Tibial nerve (tissue), 4 donors: ENCODE results near the gene CCDC40. TPM values are rescaled to one million over a fixed set of nuclear protein-coding genes. Genes with fewer than 3 reads are reported as not detected.

Experiments used
- DNase-seq, 2 donors: peaks; one replicate each; pipeline ENCODE4 v3.0.0-alpha.2; 2019; ENCODE audit warnings: low spot score in 2 of 2
- H3K27ac ChIP-seq, 4 donors: fragments of 200-600 bp; sonication (generic) in 3 of 4; one replicate each; pipeline ENCODE4 v1.5.1; 2017 to 2019; ENCODE audit warnings: mild to moderate bottlenecking in 1 of 4
- H3K27me3 ChIP-seq, 2 donors: fragments of 200-600 bp; sonication (generic) in 1 of 2; one replicate each; pipeline versions ENCODE4 v1.5.1 to v1.6.0; 2017 to 2019
- H3K36me3 ChIP-seq, 3 donors: fragments of 200-600 bp; sonication (generic); one replicate each; pipeline ENCODE4 v1.5.1; 2018 to 2019
- H3K4me1 ChIP-seq, 4 donors: fragments of 200-600 bp; sonication (generic) in 3 of 4; one replicate each; pipeline ENCODE4 v1.5.1; 2017 to 2019
- H3K4me3 ChIP-seq, 4 donors: fragments of 200-600 bp; sonication (generic) in 3 of 4; one replicate each; pipeline ENCODE4 v1.5.1; 2017 to 2019; ENCODE audit warnings: mild to moderate bottlenecking in 1 of 4, moderate library complexity in 1 of 4
- H3K9me3 ChIP-seq, 4 donors: fragments of 200-600 bp; sonication (generic) in 3 of 4; one replicate each; pipeline ENCODE4 v1.5.1; 2017 to 2019
- CTCF ChIP-seq, 5 experiments: fragments of 200-600 bp in 3 of 5; fragments of 450-650 bp in 2 of 5; sonication (generic) in 3 of 5; IDR thresholded peaks; one replicate each; pipeline ENCODE4 v1.5.1; 2016 to 2019; ENCODE audit warnings: antibody characterized with exemption in 5 of 5, mild to moderate bottlenecking in 3 of 5, moderate library complexity in 2 of 5
- EP300 ChIP-seq, 2 donors: sonication (generic); formaldehyde crosslinking; IDR thresholded peaks; one replicate each; pipeline ENCODE4 v1.6.1; 2017; ENCODE audit warnings: antibody characterized with exemption in 2 of 2, mild to moderate bottlenecking in 1 of 2
- POLR2A ChIP-seq, 2 donors: fragments of 450-650 bp; IDR thresholded peaks; one replicate each; pipeline ENCODE4 v1.6.1; 2017; ENCODE audit warnings: antibody characterized with exemption in 2 of 2, mild to moderate bottlenecking in 2 of 2, moderate library complexity in 2 of 2
- WGBS, 2 donors: methylation state at CpG; one replicate each; pipeline ENCODE4 v1.1.5; 2018; 5-methylcytosine and 5-hydroxymethylcytosine counted together
- total RNA-seq, 4 donors: library from RNA; depleted of rRNA; stranded (reverse); fragments of >200 nt; gene quantifications; one replicate each; pipeline ENCODE4 v1.1.0, GENCODE V29; 2016

Gene CCDC40
- total RNA-seq, 4 donors from 2014 or later = 7.1 to 13.8 (median 12.0) TPM

GRCh38 chr17:80083136-80083661, 46.8 kb downstream of the CCDC40 start:
- no peaks in the 10 kb centered on the region for H3K27me3 ChIP-seq
- no peak for DNase-seq
- WGBS, 2 donors = 80 to 82% methylated on average over 12 to 13 of the region's 13 CpGs
- H3K27ac ChIP-seq = no peak overlapping the region
- no peaks in the 10 kb centered on the region for H3K9me3 ChIP-seq
- TF ChIP-seq EP300 (IDR thresholded peaks at IDR 0.05) (no peak), POLR2A (IDR thresholded peaks at IDR 0.05) (no peak), CTCF (IDR thresholded peaks at IDR 0.05) (no peak)
- H3K36me3 ChIP-seq = no peaks in the 10 kb centered on the region
- peaks cover 0 to 11% (median 3%) of the 10 kb centered on the region in 4 donors for H3K4me1 ChIP-seq
- no peak overlapping the region for H3K4me3 ChIP-seq

GRCh38 chr17:80084773-80085172, 48.3 kb downstream of the CCDC40 start:
- Histone ChIP-seq H3K9me3 (no peaks in the 10 kb centered on the region), H3K4me1 (peaks cover 0 to 11% (median 3%) of the 10 kb centered on the region in 4 donors), H3K36me3 (peaks cover 0 to 4% (median 0%) of the 10 kb centered on the region in 3 donors), H3K27me3 (no peaks in the 10 kb centered on the region), H3K27ac (no peak overlapping the region), H3K4me3 (no peak overlapping the region)
- DNase-seq = no peak
- no peak for TF ChIP-seq POLR2A (IDR thresholded peaks at IDR 0.05)
- no peak for TF ChIP-seq EP300 (IDR thresholded peaks at IDR 0.05)
- TF ChIP-seq CTCF (IDR thresholded peaks at IDR 0.05) = no peak
- 89 to 91% methylated on average over 14 to 15 of the region's 15 CpGs for whole genome bisulfite sequencing, 2 donors

GRCh38 chr17:80086081-80086480, 49.6 kb downstream of the CCDC40 start:
- 86 to 90% methylated on average over 17 of the region's 17 CpGs for WGBS, 2 donors
- TF ChIP-seq POLR2A (IDR thresholded peaks at IDR 0.05) (no peak), CTCF (IDR thresholded peaks at IDR 0.05) (no peak), EP300 (IDR thresholded peaks at IDR 0.05) (no peak)
- H3K36me3 ChIP-seq = peaks cover 0 to 14% (median 0%) of the 10 kb centered on the region in 3 donors
- no peak overlapping the region for H3K27ac ChIP-seq
- no peak overlapping the region for H3K4me3 ChIP-seq
- no peak for DNase-seq
- no peaks in the 10 kb centered on the region for H3K27me3 ChIP-seq
- no peaks in the 10 kb centered on the region for H3K9me3 ChIP-seq
- peaks cover 0 to 11% (median 3%) of the 10 kb centered on the region in 4 donors for H3K4me1 ChIP-seq

- no peak for DNase-seq
- WGBS, 2 donors = 92 to 93% methylated on average over 6 to 11 of the region's 11 CpGs
- Histone ChIP-seq H3K9me3 (no peaks in the 10 kb centered on the region), H3K4me1 (peaks cover 0 to 11% (median 3%) of the 10 kb centered on the region in 4 donors), H3K27ac (no peak overlapping the region), H3K27me3 (no peaks in the 10 kb centered on the region), H3K36me3 (peaks cover 0 to 14% (median 0%) of the 10 kb centered on the region in 3 donors), H3K4me3 (no peak overlapping the region)
- TF ChIP-seq EP300 (IDR thresholded peaks at IDR 0.05) (no peak), POLR2A (IDR thresholded peaks at IDR 0.05) (no peak), CTCF (IDR thresholded peaks at IDR 0.05) (no peak)
Measured at GRCh38 chr17:80086616-80087015, 50.2 kb downstream of the CCDC40 start.

GRCh38 chr17:80087346-80088265, 51.2 kb downstream of the CCDC40 start:
- WGBS, 2 donors = 81 to 84% methylated on average over 34 of the region's 34 CpGs
- TF ChIP-seq CTCF (IDR thresholded peaks at IDR 0.05) (no peak), EP300 (IDR thresholded peaks at IDR 0.05) (no peak), POLR2A (IDR thresholded peaks at IDR 0.05) (no peak)
- H3K9me3 ChIP-seq = no peaks in the 10 kb centered on the region
- no peak overlapping the region for H3K4me3 ChIP-seq
- H3K36me3 ChIP-seq = peaks cover 0 to 14% (median 0%) of the 10 kb centered on the region in 3 donors
- peaks cover 0 to 7% (median under 1%) of the 10 kb centered on the region in 4 donors for H3K4me1 ChIP-seq
- no peaks in the 10 kb centered on the region for H3K27me3 ChIP-seq
- DNase-seq = no peak
- H3K27ac ChIP-seq = no peak overlapping the region
